ENCODE data around the gene MLLT11.

- no peak for TF ChIP-seq REST (IDR thresholded peaks at IDR 0.05; ENCODE audit: insufficient read depth in 1 of 2, low read depth in 2 of 2, low read length in 1 of 2)
- TF ChIP-seq POLR2AphosphoS5 (IDR thresholded peaks at IDR 0.05; ENCODE audit: low read depth, low read length) = no peak
- TF ChIP-seq SIN3A (IDR thresholded peaks at IDR 0.05; ENCODE audit: borderline replicate concordance, insufficient read depth, low read depth, low read length) = no peak
- TF ChIP-seq CTCF (IDR thresholded peaks at IDR 0.05) = no peak
- TF ChIP-seq TCF7L2 (IDR thresholded peaks at IDR 0.05; ENCODE audit: low read depth, low read length) = no peak
Observed at GRCh38 chr1:151056149-151056548, 4.0 kb upstream of the MLLT11 start.
